ENCODE measurements around the gene CKAP5. TPM values are rescaled to one million over a fixed set of nuclear protein-coding genes. Genes with fewer than 3 reads are reported as not detected.
A peak's percentile ranks its signal among the peaks of the same experiment; 100 is the strongest.

The CKAP5 gene
- total and polyA plus RNA-seq, 2 donors (not counting 1 experiment from before 2014, with no cell fraction given): 64.7 to 111 TPM

DNA sequence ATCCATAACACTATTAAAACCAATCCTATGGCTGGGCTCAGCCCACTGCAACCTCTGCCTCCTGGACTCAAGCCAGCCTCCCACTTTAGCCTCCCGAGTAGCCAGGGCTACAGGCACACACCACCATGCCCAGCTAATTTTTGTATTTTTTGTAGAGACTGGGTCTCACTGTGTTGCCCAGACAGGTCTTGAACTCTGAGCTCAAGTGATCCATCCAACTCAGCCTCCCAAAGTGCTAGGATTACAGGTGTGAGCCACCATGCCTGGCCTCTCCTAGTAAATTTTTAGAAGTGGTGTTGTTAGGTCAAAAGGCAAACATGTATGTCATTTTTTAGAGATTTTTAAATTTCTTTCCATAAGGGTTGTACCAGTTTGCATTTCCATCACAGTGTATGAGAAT is 112.8 kb downstream of the CKAP5 start:
- no peak for DNase-seq (ENCODE audit: low read depth in 2 of 2)
- no peak overlapping the region for H3K4me2 ChIP-seq (ENCODE audit: extremely low read depth, insufficient read depth, low read length)
- H3K79me2 ChIP-seq (ENCODE audit: control insufficient read depth, insufficient read depth, low read length): no peaks in the 10 kb centered on the region
- no peak overlapping the region for H3K4me3 ChIP-seq (replicated peaks in 1 of 4; ENCODE audit: control extremely low read depth in 1 of 4, insufficient read depth in 1 of 4, low read depth in 3 of 4, low read length in 4 of 4)
- H4K20me1 ChIP-seq (ENCODE audit: control insufficient read depth, extremely low read depth, insufficient read depth, low read length): no peaks in the 10 kb centered on the region
- H3K36me3 ChIP-seq (ENCODE audit: control insufficient read depth, insufficient read depth, low read length): no peaks in the 10 kb centered on the region
- H3K27me3 ChIP-seq (ENCODE audit: control insufficient read depth, insufficient read depth, low read length): no peaks in the 10 kb centered on the region
- no peaks in the 10 kb centered on the region for H3K4me1 ChIP-seq (ENCODE audit: control insufficient read depth, extremely low read depth, insufficient read depth, low read length)
- H2AFZ ChIP-seq (ENCODE audit: low read length): no peak overlapping the region
- no peaks in the 10 kb centered on the region for H3K9me3 ChIP-seq (ENCODE audit: control insufficient read depth, insufficient read depth, low read depth, low read length)
- H3K27ac ChIP-seq (ENCODE audit: insufficient read depth, low read length): no peak overlapping the region
- TF ChIP-seq, protein P1, sequence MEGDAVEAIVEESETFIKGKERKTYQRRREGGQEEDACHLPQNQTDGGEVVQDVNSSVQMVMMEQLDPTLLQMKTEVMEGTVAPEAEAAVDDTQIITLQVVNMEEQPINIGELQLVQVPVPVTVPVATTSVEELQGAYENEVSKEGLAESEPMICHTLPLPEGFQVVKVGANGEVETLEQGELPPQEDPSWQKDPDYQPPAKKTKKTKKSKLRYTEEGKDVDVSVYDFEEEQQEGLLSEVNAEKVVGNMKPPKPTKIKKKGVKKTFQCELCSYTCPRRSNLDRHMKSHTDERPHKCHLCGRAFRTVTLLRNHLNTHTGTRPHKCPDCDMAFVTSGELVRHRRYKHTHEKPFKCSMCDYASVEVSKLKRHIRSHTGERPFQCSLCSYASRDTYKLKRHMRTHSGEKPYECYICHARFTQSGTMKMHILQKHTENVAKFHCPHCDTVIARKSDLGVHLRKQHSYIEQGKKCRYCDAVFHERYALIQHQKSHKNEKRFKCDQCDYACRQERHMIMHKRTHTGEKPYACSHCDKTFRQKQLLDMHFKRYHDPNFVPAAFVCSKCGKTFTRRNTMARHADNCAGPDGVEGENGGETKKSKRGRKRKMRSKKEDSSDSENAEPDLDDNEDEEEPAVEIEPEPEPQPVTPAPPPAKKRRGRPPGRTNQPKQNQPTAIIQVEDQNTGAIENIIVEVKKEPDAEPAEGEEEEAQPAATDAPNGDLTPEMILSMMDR (conservative IDR thresholded peaks at IDR 0.05 in 1 of 2, IDR thresholded peaks at IDR 0.05 in 1 of 2; ENCODE audit: low read depth in 1 of 2, low read length in 2 of 2): no peak
- no peak for TF ChIP-seq EZH2 (IDR thresholded peaks at IDR 0.05; ENCODE audit: low read length, missing control alignments)
- H3K9ac ChIP-seq (ENCODE audit: insufficient read depth, low read length): no peak overlapping the region

DNA sequence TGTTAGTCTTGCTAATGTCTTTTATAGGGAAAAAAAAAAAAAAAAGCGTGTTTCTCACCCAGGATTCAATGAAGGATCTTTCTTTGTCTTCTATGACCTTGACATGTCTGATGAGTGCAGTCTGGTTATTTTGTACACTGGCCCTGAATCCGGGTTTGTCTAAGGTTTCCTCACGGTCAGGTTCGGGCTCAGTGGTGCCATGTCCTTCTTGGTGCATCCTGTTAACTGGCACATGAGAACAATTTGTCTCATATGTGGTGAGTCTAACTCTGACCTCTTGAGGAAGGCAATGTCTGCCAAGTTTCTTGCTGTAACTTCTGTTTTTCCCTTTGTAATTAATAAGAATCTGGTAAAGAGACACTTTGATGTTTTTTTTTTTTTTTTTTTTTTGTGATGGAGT is 114.5 kb downstream of the CKAP5 start:
- Histone ChIP-seq H3K9ac (ENCODE audit: insufficient read depth, low read length) (no peak overlapping the region), H4K20me1 (ENCODE audit: control insufficient read depth, extremely low read depth, insufficient read depth, low read length) (no peaks in the 10 kb centered on the region), H3K27ac (ENCODE audit: insufficient read depth, low read length) (no peak overlapping the region), H3K4me1 (ENCODE audit: control insufficient read depth, extremely low read depth, insufficient read depth, low read length) (no peaks in the 10 kb centered on the region), H3K27me3 (ENCODE audit: control insufficient read depth, insufficient read depth, low read length) (no peaks in the 10 kb centered on the region), H3K79me2 (ENCODE audit: control insufficient read depth, insufficient read depth, low read length) (no peaks in the 10 kb centered on the region), H3K4me2 (ENCODE audit: extremely low read depth, insufficient read depth, low read length) (no peak overlapping the region), H3K9me3 (ENCODE audit: control insufficient read depth, insufficient read depth, low read depth, low read length) (no peaks in the 10 kb centered on the region), H3K36me3 (ENCODE audit: control insufficient read depth, insufficient read depth, low read length) (no peaks in the 10 kb centered on the region), H3K4me3 (replicated peaks in 1 of 4; ENCODE audit: control extremely low read depth in 1 of 4, insufficient read depth in 1 of 4, low read depth in 3 of 4, low read length in 4 of 4) (no peak overlapping the region), H2AFZ (ENCODE audit: low read length) (no peak overlapping the region)
- DNase-seq (ENCODE audit: low read depth in 2 of 2): no peak
- TF ChIP-seq EZH2 (IDR thresholded peaks at IDR 0.05; ENCODE audit: low read length, missing control alignments): no peak
- TF ChIP-seq, protein P1 (conservative IDR thresholded peaks at IDR 0.05 in 1 of 2, IDR thresholded peaks at IDR 0.05 in 1 of 2; ENCODE audit: low read depth in 1 of 2, low read length in 2 of 2): no peak

DNA sequence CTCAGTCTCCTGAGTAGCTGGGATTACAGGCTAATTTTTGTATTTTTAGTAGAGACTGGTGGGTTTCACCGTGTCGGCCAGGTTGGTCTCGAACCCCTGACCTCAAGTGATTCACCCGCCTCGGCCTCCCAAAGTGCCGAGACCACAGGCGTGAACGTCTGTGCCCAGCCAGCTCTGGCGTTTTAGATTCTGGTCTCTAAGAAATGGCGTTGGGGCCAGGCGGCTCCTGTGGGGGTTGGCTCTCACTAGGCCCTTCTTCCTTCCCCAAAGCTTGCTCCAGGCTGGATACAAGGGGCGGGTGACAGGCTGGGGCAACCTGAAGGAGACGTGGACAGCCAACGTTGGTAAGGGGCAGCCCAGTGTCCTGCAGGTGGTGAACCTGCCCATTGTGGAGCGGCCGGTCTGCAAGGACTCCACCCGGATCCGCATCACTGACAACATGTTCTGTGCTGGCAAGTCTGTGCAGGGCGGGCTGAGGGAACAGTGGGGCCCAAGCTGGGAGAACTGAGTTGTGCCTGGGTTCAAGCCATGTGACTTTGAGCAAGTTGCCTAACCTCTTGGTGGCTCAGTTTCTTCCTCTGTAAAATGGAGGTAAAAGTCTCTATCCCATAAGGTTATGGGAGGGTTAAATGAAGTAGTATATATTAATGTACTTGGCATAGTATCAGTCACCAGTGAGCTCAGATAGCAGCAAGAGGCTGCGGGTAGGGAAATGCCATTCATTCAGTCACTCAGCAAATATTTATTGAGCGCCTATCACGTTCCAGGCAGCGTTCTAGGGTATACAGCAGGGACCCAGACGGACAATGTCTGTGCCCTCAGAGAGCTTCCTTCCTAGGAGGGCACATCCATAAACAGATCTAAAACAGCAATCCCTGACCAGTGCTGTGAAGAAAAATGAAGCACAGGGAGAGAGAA is 116.7 kb downstream of the CKAP5 start:
- TF ChIP-seq, protein P1 (conservative IDR thresholded peaks at IDR 0.05 in 1 of 2, IDR thresholded peaks at IDR 0.05 in 1 of 2; ENCODE audit: low read depth in 1 of 2, low read length in 2 of 2): no peak
- no peak for TF ChIP-seq EZH2 (IDR thresholded peaks at IDR 0.05; ENCODE audit: low read length, missing control alignments)
- H3K4me2 ChIP-seq (ENCODE audit: extremely low read depth, insufficient read depth, low read length): no peak overlapping the region
- no peak overlapping the region for H3K4me3 ChIP-seq (replicated peaks in 1 of 4; ENCODE audit: control extremely low read depth in 1 of 4, insufficient read depth in 1 of 4, low read depth in 3 of 4, low read length in 4 of 4)
- H2AFZ ChIP-seq (ENCODE audit: low read length): no peak overlapping the region
- no peak overlapping the region for H3K9ac ChIP-seq (ENCODE audit: insufficient read depth, low read length)
- H3K79me2 ChIP-seq (ENCODE audit: control insufficient read depth, insufficient read depth, low read length): no peaks in the 10 kb centered on the region
- H3K9me3 ChIP-seq (ENCODE audit: control insufficient read depth, insufficient read depth, low read depth, low read length): no peaks in the 10 kb centered on the region
- no peaks in the 10 kb centered on the region for H3K4me1 ChIP-seq (ENCODE audit: control insufficient read depth, extremely low read depth, insufficient read depth, low read length)
- DNase-seq (ENCODE audit: low read depth in 2 of 2): peak in 1 of 2 donors; percentile 18
- no peaks in the 10 kb centered on the region for H3K27me3 ChIP-seq (ENCODE audit: control insufficient read depth, insufficient read depth, low read length)
- no peaks in the 10 kb centered on the region for H3K36me3 ChIP-seq (ENCODE audit: control insufficient read depth, insufficient read depth, low read length)
- H3K27ac ChIP-seq (ENCODE audit: insufficient read depth, low read length): no peak overlapping the region
- H4K20me1 ChIP-seq (ENCODE audit: control insufficient read depth, extremely low read depth, insufficient read depth, low read length): no peaks in the 10 kb centered on the region

Measured in fibroblast of lung (primary cell).